ENCODE data around the gene CTDSPL. TPM values are rescaled to one million over a fixed set of nuclear protein-coding genes. Genes with fewer than 3 reads are reported as not detected.

CTDSPL gene
- total RNA-seq, 2 donors from 2014 or later = 59.3 to 60.3 TPM

DNA sequence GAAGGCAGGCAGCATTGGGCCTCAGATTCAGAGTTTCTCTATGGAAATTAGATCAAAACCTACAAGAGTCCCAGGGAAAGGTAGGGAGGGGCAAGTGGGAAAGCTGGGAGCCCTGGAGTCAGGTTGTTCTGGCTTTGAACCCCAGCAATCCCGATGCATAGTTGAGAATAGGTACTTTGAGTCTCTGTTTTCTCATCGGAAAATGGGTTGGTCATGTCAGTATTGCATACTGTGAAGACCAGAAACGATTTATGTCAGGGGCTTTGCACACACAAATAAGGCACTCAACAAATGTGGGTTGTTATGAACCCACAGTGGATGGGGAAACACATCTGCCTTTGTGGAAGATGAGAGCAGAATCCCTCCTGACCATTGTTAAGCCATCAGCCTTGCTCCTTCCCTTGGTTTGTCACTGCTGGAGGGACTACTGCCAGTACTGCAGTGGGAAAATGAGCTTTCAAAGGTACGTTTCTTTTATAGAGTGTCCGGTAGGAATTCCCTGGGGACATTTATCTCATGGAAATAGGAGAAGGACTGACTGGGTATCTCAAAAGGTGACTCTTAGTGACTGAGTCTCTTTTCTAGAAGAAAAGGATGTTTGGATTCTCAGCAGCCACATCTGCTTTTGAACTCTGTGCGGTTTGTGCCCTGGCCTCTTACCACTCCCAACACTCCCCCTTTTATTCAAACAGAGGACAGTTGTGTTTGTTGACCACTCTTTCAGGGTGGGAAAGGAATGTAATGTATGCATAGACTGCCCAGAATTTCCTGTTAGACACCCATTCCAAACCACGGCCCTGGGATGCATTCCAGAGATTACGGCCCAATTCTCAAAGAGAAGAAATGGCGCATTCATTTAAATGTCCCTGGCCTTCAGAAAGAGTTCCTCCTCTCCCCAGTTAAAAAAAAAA, 74.3 kb downstream of the CTDSPL start:
- H3K4me1 ChIP-seq (replicated peaks) = peaks cover 4% of the 10 kb centered on the region
- H3K27ac ChIP-seq = peak overlapping the region; percentile 21 to 37
- WGBS = 49% methylated on average over 9 of the region's 9 CpGs
- TF ChIP-seq POLR2A (IDR thresholded peaks at IDR 0.05) (no peak), POLR2AphosphoS5 (IDR thresholded peaks at IDR 0.05) (peak; percentile 23)
- TF ChIP-seq, protein P1, sequence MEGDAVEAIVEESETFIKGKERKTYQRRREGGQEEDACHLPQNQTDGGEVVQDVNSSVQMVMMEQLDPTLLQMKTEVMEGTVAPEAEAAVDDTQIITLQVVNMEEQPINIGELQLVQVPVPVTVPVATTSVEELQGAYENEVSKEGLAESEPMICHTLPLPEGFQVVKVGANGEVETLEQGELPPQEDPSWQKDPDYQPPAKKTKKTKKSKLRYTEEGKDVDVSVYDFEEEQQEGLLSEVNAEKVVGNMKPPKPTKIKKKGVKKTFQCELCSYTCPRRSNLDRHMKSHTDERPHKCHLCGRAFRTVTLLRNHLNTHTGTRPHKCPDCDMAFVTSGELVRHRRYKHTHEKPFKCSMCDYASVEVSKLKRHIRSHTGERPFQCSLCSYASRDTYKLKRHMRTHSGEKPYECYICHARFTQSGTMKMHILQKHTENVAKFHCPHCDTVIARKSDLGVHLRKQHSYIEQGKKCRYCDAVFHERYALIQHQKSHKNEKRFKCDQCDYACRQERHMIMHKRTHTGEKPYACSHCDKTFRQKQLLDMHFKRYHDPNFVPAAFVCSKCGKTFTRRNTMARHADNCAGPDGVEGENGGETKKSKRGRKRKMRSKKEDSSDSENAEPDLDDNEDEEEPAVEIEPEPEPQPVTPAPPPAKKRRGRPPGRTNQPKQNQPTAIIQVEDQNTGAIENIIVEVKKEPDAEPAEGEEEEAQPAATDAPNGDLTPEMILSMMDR (IDR thresholded peaks at IDR 0.05) = no peak
- H3K36me3 ChIP-seq = no peaks in the 10 kb centered on the region
- no peak overlapping the region for H3K4me3 ChIP-seq
- intact Hi-C loops (cut with DNase I) = no loop called here
- H3K9me3 ChIP-seq = no peaks in the 10 kb centered on the region
- peak; percentile 53 for DNase-seq (ENCODE audit: low spot score)
- H3K27me3 ChIP-seq (replicated peaks; ENCODE audit: insufficient read depth) = no peaks in the 10 kb centered on the region

GRCh38 chr3:37937156-37937555, 75.5 kb downstream of the CTDSPL start:
- no peak for DNase-seq (ENCODE audit: low spot score)
- H3K4me3 ChIP-seq = no peak overlapping the region
- H3K27me3 ChIP-seq (replicated peaks; ENCODE audit: insufficient read depth) = no peaks in the 10 kb centered on the region
- intact Hi-C loops (cut with DNase I) = no loop called here
- H3K36me3 ChIP-seq = no peaks in the 10 kb centered on the region
- no peaks in the 10 kb centered on the region for H3K9me3 ChIP-seq
- TF ChIP-seq POLR2A (IDR thresholded peaks at IDR 0.05) = no peak
- TF ChIP-seq, protein P1 (IDR thresholded peaks at IDR 0.05) = no peak
- no peak for TF ChIP-seq POLR2AphosphoS5 (IDR thresholded peaks at IDR 0.05)
- H3K4me1 ChIP-seq (replicated peaks) = peaks cover 4% of the 10 kb centered on the region
- WGBS = 90% methylated on average over 6 of the region's 6 CpGs
- no peak overlapping the region for H3K27ac ChIP-seq

DNA sequence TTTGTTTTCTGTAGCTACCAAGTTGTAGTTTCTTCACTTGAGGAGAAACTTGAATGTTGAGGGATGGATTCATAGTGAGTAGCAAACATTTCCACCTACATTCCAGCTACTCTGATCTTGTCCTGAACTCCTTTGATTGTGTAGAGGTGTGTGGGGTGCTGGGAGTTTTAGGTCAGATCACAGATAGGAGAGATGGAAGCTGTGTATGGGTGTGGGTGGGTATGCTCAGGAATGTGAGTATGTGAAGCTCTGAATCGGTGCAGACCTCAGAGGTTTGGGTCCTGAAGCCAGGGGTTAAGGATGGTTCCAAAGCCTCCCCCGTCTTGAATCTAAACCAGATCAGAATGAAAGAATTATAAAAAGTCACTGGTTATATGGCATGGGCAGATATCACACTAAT, 76.3 kb downstream of the CTDSPL start:
- H3K27ac ChIP-seq = no peak overlapping the region

GRCh38 chr3:37940242-37940908, 78.7 kb downstream of the CTDSPL start:
- no peaks in the 10 kb centered on the region for H3K27me3 ChIP-seq (replicated peaks; ENCODE audit: insufficient read depth)
- 73% methylated on average over 4 of the region's 4 CpGs for WGBS
- no peak overlapping the region for H3K4me3 ChIP-seq
- intact Hi-C loops (cut with DNase I) = no loop called here
- no peaks in the 10 kb centered on the region for H3K36me3 ChIP-seq
- peaks cover 10% of the 10 kb centered on the region for H3K4me1 ChIP-seq (replicated peaks)
- no peaks in the 10 kb centered on the region for H3K9me3 ChIP-seq
- no peak for DNase-seq (ENCODE audit: low spot score)
- no peak overlapping the region for H3K27ac ChIP-seq
- TF ChIP-seq, protein P1 (IDR thresholded peaks at IDR 0.05) = no peak
- TF ChIP-seq POLR2A (IDR thresholded peaks at IDR 0.05) (no peak), POLR2AphosphoS5 (IDR thresholded peaks at IDR 0.05) (no peak)

More for the DNA sequence above, 76.3 kb downstream of the CTDSPL start:
- TF ChIP-seq, protein P1 (IDR thresholded peaks at IDR 0.05) = no peak
- TF ChIP-seq POLR2AphosphoS5 (IDR thresholded peaks at IDR 0.05) (no peak), POLR2A (IDR thresholded peaks at IDR 0.05) (no peak)
- WGBS = 78% methylated on average over 2 of the region's 2 CpGs
- intact Hi-C loops (cut with DNase I) = no loop called here
- DNase-seq (ENCODE audit: low spot score) = no peak
- peaks cover 4% of the 10 kb centered on the region for H3K4me1 ChIP-seq (replicated peaks)
- no peaks in the 10 kb centered on the region for H3K27me3 ChIP-seq (replicated peaks; ENCODE audit: insufficient read depth)
- no peaks in the 10 kb centered on the region for H3K36me3 ChIP-seq
- no peak overlapping the region for H3K4me3 ChIP-seq
- no peaks in the 10 kb centered on the region for H3K9me3 ChIP-seq

Measured in prostate gland (tissue), 2 donors.